IPS-11a (cell line): ENCODE results near the gene SQOR.

Source experiments
- H3K4me3 ChIP-seq: one replicate; pipeline ENCODE4 v1.5.1; 2013; ENCODE audit warnings: low read depth, low read length, control low read depth

Gene SQOR

DNA sequence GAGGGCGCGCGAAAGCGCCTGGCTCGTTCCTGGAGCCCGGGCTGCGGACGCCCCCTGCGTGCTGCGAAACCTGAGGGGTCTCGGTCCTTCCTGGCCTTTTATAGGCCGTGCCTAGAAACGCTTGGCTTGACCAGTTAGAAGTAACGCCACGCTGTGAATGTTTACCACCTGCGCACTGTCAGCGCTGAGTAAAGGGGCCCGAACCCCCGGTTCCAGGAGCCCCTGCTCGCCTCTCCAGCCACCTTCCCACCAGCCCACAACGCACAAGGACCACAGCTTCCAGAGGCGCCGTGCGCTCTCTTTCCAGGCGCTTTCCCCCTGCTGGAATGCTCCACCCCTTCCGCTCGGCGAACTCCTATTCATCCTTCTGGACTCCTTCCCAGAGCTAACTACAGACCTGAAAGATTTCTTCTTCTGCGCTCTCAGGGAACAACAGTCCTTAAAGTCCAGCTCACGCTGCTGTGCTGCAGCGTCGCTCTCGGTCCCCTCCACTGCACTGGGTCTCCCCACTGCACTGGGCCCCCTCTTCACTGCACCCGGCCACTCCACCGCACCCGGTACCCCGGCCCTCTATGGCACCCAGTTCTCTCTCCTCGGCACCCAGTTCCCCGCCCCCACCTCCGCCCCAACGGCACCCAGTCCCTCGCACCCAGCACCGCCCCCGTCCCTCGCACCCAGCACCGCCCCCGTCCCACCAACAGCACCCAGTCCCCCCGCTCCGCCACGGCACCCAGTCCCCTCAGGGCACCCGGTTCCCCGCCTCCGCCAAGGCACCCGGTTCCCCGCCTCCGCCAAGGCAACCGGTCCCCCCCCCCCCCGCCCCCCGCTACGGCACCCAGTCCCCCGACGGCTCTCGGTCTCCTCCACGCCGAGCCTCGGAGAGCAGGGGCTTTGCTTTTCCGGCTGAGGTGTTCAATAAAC, 69.8 kb downstream of the SQOR start:
- peak overlapping the region; percentile 65 for H3K4me3 ChIP-seq

DNA sequence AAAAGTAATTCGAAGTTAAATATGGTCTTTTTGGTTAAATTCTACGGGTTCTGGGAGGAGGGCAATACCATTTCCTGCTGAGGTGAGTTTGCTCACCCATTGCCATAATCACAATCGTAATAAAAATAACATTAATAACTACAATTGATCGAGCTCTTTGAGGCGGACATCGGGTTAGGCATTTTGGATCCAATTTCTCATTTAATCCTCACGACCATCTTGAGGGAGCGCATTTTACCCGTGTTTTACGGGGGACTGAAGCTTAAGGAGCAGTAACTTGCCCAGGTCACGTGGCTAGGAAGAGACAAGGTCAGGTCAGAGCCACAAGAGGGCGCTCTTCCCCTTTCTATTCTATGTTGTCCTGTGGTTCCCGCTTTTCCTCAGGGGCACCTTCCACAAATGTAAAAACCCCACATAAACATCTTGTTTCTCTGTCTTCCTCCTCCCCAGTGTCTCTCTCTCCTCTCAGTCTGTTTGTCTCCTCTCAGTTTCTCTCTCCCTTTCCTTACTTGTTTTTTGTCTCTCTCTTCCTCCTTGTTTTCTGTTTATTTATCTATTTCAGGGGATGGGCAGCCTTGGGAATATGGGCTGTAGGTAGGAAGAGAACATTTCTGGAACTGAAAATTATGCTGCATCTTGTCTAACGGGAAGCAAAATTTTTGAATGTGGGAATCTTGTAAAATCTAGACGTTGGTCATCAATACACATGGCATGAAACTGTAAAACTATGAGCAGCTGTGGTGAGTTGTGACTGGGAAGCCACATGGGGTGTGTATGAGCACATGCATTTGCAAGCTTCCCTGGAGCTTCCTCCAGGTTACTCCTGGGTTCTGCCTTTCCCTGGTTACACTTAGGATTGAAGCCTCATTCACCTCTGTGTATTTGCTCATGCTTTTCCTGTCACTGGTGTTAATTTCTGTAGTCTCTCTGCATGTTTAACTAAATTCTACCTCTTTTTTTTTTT, 71.0 kb downstream of the SQOR start:
- peak overlapping the region; percentile 65 for H3K4me3 ChIP-seq

DNA sequence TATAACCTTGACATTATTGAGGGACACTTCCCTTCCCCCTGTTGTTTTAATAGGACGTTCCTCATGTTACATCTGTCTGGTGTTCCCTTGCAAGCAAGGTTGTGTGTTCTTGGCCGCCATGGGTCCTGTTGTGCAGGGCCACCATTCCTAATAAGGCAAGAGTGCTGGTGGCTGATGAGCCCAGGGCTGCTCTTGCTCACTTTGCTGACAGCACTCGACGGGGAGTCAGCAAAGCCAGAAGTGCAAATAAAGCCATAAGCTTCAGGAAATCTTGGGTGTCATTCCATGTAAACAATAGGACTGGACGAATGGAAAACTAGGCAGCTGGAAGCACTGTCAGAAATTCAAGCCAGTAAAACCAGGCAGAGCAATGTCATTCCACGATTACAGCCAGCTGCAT, 75.8 kb downstream of the SQOR start:
- no peak overlapping the region for H3K4me3 ChIP-seq

DNA sequence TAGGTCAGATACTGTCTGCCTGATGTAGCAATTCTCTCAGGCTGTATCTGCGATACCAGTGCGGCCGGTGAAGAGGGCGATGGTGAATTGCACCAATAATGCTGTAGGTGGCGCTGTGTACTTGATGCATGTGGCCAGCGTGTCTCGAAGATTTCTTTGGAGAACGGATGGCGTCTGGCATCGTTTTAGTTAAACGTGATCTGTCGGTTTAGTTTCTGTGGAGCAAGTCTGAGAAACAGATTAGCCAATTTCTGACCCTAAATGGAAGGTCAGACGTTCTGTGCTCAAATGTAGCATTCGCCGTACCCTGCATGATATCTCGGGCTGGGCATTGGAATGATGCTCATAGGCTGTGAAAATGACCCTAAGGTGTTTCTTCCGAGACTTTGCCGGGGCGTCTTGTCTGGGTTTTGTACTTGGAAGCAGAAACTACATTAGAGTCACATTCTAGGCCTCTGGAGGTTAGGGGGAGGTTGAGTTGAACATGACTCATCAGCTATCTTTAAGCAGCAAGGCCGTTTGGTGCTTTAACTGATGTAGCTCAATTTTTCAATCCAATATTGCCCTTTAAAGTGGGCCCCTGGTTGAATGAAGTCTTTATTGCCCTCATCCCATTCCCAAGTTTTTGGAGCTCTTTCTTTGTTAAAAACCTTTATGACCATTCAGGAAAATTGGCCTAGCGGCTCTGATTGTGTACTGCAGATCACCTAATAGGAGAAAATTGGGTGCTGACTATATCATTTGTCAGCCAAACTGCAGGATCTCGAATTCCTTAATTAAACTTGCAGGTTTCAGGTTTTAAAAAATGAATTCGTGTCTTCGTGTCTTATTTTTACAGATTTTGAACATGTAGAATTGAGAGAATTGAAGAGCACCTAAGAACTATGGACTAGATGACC, 80.0 kb downstream of the SQOR start:
- H3K4me3 ChIP-seq = no peak overlapping the region

DNA sequence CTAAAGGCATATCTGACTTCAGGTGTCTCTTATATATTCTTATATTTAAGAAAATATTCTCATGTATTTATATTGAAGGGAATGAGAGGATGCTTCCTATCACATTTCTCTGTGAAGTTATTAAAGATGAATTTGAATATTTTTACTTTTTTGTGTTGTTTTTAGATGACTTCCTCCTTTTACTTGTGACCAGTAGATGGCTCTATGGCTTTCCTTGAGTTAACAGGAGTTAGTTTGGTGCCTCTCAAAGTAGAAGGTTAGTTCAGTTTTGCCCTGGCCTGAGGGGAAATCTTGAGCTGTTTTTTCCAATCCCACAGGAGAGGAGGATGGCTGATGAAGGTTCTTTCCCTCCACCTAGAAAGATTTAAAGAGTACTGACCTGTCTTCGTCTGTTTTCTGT, 80.7 kb downstream of the SQOR start:
- H3K4me3 ChIP-seq = no peak overlapping the region

DNA sequence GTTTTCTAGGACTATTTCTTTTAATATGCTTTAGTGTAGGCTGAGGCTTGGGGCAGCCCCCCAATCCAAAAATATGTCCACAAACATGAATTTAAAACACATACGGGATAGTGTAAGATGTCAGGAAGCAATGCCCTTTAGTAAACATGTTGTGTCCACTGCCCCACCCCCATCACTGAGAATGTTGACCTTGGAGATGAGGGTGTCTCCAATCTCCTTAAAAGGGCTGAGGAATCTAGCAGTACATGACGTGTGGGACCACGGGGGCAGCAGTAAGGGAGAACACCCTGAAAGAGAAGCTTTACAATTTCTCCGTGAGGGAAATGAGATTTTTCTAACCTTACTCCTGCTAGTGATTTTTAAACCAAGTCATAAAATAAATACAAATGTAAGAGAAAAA, 84.7 kb downstream of the SQOR start:
- H3K4me3 ChIP-seq = no peak overlapping the region

DNA sequence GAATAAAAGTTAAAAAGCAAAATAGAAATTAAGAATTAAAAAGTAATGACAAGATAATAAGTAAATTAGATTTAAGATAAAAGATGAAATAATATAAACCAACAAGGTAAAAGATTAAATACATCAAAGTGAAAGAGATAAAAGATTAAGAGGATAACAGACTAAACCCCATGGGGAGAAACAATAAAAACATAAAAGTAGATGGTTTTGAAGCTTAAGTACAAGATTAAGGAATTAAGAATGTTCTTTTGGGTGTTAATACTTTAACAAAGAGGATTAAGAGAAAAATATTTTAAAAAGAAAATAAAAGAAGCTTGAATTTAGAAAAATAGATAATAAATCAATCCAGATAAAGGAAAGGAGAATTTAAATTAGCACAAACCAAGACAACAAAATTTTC, 85.4 kb downstream of the SQOR start:
- no peak overlapping the region for H3K4me3 ChIP-seq

DNA sequence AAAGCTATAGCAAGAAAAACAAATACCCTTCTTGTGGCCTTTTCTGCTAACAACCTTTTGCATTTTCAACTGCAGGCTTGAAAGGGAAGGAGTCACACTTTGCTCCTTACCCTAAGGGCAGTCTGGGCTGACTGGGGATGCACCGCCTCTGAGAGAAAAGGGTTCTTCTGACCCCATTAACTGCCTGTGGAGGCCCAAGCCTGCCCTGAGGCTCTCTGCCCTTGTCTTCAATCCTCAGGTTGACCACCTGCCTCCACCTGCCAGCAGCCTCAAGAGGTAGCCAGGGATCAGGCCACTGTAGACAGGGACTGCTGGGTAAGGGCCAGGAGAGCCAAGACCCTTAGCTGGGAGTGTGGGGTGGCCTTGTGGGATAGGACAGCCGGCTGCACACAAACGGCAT, 93.8 kb downstream of the SQOR start:
- no peak overlapping the region for H3K4me3 ChIP-seq

DNA sequence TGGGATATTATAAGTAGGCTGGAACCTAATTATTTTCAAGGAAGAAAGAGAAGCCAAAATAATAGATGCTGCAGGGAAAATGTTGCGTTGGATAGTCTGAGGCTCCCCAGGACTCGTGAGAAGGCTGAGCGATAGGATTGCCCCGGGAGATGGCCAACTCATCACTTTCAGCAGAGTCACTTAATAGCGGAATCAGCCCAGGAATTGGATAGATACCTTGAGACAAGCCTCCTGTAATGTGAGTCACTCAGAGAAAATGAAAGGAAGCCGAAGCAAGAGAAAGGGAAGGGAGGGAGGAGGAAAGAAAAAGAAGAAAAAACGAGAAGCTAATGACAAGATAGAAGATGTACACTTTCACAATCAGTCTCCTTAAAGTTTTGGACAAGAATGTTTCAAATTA, 94.3 kb downstream of the SQOR start:
- H3K4me3 ChIP-seq = no peak overlapping the region

DNA sequence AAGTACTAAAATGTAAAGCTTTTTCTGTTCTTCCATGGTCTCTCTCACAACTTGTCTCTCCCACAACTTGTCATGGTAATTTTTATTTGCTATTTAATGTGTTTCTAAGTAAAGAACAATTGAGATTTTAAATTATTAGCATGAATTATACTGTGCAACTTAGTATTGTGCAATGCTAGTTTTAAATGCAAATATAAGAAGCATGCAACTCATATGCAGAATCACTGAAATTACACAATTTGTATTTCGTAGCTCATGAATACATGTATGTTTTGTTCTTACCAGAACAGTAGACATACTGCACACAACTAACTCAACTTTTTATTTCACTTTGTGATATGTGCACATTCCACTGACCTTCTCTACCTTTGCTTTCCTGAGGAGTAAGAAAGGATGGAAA, 96.5 kb downstream of the SQOR start:
- no peak overlapping the region for H3K4me3 ChIP-seq

DNA sequence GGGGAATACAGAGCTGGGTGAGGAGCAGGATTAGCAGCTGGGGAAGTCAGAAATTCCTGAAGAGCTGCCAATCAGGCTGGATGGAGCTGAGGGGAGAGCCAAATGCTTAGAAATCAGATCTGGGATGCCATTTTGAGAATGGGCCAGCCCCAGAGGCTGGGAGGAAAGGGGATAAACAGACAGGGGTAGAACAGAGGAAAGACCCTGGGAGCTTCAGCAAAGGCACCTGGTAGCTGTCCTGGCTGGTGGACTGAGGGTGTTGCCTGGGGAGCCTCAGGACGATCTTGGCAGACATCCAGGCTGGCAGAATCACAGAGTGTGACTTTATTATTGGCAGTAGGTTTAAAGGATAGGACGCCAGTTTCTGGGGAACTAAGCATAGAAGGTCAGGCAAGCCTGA, 97.8 kb downstream of the SQOR start:
- no peak overlapping the region for H3K4me3 ChIP-seq

DNA sequence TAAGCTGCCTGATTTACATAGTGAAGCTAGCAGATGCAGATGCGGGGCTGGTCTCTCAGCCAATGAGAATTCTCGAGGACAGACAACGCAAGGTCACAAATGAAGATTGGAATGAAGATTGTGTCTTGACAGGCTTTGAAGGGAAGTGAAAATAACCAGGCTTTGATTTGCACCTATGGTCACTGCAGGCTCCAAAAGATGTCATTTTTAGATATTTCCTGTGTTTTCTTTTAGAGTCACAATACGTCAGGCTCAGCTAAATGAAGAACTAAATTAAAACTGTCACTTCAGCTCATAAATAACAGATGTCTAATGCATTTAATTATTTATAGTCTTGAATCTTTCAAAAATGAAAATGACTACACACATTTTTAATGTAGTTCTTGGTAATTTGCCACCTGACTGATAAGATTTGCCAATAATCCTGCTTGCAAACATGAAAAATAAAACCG, 99.5 kb downstream of the SQOR start:
- H3K4me3 ChIP-seq = no peak overlapping the region
